Suppressor macrophage treated with lipopolysaccharide for 4 hours (primary cell): ENCODE results near the gene ESPN.
"Not testable (repeated sequence)": the region's sequence is repeated elsewhere in the genome, so short reads cannot be mapped to it uniquely, and the experiment has no call there.

ENCODE experiments used
- DNase-seq: peaks from one replicate; pipeline ENCODE4 v3.0.0-alpha.2; 2020

ESPN gene, protein sequence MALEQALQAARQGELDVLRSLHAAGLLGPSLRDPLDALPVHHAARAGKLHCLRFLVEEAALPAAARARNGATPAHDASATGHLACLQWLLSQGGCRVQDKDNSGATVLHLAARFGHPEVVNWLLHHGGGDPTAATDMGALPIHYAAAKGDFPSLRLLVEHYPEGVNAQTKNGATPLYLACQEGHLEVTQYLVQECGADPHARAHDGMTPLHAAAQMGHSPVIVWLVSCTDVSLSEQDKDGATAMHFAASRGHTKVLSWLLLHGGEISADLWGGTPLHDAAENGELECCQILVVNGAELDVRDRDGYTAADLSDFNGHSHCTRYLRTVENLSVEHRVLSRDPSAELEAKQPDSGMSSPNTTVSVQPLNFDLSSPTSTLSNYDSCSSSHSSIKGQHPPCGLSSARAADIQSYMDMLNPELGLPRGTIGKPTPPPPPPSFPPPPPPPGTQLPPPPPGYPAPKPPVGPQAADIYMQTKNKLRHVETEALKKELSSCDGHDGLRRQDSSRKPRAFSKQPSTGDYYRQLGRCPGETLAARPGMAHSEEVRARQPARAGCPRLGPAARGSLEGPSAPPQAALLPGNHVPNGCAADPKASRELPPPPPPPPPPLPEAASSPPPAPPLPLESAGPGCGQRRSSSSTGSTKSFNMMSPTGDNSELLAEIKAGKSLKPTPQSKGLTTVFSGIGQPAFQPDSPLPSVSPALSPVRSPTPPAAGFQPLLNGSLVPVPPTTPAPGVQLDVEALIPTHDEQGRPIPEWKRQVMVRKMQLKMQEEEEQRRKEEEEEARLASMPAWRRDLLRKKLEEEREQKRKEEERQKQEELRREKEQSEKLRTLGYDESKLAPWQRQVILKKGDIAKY

DNA sequence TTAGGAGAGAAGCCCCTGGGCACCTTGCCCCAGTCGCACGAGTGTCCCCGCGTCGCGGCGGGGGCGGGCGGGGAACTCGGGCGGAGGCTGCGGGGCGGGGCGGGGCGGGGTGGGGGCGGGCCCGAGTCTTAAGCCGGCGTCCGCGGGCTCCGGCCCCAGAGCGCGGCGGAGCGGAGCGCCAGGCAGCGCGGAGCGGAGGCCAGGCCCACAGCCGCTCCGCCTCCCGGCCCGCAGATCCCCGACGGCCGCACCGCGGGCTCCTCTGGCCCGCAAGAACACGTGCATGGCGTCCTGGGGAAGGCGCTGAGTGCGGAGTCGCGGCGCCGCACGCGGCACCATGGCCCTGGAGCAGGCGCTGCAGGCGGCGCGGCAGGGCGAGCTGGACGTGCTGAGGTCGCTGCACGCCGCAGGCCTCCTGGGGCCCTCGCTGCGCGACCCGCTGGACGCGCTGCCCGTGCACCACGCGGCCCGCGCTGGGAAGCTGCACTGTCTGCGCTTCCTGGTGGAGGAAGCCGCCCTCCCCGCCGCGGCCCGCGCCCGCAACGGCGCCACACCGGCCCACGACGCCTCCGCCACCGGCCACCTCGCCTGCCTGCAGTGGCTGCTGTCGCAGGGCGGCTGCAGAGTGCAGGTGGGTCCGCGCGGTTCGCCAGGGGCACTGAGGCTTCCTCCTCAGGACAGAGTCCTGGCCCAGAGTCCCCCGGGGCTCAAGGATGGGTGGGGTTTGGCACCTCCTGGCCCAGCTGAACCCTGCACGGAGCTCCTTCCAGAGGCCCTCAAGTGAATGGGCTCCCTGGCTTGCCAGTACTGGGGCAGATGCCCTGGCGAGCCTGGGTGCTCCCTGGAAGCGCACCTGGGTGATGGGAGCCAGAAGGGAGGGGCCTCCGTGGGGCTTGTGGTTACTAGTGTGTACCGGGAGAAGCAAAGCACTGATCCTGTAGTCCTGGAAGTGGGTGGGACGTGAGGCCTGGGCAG is at the start of gene ESPN:
TSS of gene ESPN (plus strand) at position 158 of the 975 bp plus-strand sequence. CDS start at position 338, 180 bp downstream.
- DNase-seq: no peak

DNA sequence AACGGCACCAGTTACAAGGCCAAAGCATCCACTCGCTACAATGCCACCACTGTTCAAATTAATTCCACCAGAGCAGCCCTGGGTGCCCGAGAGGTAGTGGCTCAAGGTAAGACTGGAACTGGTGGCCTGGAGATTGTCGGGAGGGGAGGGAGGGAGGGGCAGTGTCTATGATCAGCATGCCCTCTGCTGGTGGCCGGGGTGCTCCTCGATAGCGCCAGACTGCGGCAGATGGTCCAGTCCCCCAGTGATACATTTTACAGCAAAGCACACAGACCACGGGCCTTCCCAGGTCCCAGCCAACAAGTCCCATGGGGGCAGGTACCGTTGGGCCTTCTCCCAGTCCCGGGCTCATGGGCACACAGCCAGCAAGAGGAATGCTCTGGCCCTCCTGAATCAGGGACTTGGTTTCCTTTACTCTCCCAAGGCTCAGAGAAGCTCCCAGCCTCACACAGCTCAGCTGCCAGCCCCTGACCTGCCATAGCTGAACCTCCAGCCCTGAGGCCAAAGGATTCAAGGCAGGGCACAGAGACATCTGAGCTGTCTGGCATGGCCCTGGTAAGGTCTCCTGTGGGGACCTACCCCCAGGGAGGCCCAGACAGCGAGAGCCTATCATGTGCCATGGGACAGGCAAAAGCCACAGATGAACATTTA is 46.4 kb upstream of the ESPN start:
- no peak for DNase-seq

DNA sequence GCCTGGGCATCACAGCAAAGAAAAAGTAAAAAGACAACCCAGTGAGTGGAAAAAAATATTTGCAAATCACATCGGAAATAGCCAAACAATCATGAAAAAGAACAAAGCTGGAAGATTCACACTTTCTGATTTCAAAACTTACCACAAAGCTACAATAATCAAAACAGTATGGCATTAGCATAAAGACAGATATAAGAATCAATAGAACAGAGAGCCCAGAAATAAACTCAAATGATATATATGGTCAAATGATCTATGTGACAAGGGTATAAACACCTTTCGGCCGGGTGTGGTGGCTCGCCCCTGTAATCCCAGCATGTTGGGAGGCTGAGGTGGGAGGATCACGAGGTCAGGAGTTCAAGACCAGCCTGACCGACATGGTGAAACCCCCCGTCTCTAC is 44.5 kb upstream of the ESPN start:
- DNase-seq: no peak

DNA sequence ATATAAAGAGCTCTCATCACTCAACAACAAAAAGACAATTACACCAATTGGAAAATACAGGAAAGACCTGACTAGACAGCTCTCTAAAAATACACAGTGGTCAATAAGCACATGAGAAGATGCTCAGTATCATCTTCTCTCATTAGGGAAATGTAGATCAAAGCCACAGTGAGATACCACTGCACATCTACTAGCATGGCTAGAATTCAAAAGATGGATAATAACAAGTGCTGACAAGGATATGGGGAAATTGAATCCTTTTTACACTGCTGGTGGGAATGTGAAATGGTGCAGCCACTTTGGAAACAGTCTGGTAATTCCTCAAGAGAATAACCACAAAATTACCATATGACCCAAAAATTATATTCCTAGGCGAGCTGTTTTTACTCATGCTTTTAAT is 40.4 kb upstream of the ESPN start:
- no peak for DNase-seq

DNA sequence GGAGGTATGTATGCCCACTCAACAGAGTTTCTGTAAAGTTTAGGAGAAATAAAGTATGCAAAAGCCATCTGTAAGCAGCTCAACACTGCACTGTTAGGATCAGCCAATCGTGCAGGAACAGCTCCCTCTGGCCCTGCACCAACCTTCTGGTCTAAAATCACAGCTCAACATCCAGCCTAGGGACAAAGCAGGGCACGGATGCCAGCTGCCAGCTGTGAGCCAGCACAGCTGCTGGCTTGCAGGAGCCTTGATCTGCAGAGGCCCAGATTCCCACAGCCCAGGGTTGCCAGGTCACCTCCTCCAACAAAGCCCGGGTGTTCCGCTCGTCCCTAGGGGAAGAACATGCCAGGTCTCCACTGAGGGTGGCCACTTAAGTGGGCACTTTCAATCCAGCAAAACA is 39.6 kb upstream of the ESPN start:
- no peak for DNase-seq

DNA sequence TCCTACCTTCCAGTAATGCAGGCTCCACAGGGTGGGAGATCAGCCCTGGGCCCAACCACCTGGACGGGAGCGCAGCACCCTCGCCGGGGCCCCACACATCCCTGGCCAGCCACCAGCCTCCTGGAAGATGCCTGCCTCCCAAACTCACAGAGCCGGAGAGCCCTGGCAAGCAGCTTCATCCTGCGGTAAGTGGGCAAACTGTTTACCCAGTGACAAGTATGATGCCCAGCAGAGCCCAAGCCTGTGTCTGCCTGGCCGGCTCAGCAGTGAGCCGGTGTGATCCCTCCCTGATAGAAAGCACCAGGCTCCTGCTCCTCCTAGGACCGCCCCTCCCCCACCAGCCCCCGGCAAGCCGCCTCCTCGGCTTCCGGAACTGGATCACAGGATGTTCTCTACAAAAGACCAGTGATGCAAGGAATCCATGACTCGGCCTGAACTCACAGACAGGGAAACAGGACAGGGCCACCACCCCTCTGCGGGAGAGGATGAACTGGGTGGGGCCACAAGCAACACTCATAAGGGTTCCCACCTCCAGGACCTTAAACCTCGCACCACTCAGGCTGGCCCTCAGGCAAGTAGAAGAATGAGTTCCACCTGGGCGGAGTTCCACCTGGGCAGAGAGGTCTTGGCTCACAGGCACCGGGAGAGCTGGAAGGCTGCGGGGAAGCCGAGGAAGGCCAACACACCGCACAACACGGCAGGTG is 38.9 kb upstream of the ESPN start:
- DNase-seq: peak; percentile 7

DNA sequence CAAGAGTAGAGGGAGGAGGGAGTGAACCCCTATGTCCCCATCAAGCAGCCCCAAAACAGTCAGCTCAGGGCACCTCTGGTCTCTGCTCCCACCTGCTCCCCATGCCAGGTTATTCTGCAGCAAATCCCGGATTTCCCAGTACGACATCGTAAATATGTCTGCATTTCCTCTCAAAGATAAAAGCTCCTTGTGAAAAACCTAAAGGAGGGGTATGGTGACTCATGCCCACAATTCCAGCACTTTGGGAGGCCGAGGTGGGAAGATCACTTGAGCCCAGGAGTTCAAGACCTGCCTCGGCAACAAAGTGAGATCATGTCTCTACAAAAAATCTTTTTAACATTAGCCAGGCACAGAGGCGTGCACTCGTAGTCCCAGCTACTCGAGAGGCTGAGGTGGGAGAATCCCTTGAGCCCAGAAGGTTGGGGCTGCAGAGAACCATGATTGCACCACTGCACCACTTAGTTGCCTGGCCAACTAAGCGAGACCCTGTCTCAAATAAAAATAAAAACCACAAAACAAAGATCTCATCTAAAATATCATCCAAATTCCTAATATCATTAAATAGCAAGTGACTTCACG is 38.1 kb upstream of the ESPN start:
- no peak for DNase-seq

DNA sequence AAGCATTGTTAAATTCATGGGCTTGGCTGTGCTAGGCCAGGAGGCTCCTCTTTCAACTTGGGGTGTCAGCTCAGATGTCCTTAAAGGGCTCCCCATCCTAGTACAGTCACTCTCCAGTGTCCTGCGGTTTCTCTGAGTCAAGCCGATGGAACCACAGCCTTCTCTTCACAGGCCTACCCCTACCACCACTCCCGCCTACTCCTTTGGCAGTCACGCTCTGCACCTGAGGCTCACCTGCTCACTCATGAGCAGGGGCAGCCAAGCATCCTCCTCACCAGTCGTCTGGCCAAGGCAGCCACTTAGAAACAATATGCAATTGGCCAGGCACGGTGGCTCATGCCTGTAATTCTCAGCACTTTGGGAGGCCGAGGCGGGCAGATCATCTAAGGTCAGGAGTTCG is 34.6 kb upstream of the ESPN start:
- no peak for DNase-seq

DNA sequence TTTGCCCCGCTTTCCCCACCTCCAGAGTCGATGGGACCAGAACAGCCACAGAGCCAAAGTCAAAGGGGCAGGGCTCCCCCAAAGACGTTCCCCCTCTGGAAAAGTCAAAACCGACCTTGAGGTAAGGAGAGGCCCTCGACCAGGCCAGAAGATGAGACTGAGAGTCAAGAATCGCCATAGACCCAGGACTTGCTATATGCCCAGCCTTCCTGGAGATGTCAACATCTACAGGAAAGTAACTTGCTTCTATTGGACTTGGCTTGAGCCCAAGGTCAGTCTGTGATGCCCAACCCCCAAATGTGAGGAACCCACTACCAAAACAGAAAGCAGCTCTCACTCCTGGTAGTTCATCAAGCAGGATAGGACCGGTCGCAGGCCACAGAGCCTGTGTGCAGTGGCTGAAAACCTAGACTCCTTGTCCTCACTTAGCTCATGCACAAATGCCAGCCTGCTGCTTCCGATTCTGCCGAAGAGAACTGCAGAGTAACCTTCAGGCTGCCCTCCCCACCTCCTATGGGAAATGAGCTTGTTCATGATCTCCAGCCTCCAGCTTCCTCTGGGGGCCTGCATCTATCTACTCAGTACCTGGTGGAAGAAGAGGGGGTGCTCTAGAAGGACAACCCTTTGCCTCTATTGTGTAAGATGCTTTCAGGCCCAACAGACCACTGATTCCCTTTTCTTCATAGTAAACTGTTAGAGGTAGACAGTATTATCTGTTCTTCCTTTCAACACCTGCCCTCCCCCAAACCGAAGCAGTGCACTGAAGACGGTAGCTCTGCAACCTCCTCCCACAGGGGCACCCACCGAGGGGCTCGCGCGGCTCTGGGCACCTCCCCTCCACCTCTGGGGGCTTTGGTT is 32.4 kb upstream of the ESPN start:
- no peak for DNase-seq

DNA sequence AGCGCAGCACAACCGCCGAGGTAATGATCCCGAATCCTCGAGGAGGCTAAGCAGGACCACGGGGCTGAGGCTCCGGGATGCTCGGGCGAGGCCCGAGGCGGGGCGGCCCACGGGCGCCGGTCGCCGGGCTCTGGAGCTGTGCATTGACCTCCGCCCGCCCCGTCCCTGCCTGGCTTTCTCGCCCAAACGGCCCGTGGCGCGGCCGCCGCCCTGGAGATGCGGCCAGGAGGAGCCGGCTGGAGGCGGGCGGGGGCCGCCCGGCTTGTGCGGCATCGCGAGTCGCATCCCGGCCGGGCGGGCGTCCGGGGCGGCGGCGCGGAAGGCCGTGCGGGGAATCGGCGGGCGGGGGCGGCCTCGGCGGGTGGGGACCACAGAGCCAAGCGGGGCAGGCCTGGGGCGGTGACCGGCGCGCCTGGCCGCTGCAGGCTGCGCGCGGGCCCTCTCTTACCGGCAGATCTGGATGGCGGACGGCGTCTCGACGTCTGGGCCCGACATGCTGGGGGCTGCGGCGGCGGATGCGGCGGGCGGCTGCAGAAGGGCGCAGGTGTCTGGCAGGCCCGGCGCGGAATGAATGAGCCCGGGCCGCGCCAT is 31.7 kb upstream of the ESPN start:
- peak; percentile 29 for DNase-seq

DNA sequence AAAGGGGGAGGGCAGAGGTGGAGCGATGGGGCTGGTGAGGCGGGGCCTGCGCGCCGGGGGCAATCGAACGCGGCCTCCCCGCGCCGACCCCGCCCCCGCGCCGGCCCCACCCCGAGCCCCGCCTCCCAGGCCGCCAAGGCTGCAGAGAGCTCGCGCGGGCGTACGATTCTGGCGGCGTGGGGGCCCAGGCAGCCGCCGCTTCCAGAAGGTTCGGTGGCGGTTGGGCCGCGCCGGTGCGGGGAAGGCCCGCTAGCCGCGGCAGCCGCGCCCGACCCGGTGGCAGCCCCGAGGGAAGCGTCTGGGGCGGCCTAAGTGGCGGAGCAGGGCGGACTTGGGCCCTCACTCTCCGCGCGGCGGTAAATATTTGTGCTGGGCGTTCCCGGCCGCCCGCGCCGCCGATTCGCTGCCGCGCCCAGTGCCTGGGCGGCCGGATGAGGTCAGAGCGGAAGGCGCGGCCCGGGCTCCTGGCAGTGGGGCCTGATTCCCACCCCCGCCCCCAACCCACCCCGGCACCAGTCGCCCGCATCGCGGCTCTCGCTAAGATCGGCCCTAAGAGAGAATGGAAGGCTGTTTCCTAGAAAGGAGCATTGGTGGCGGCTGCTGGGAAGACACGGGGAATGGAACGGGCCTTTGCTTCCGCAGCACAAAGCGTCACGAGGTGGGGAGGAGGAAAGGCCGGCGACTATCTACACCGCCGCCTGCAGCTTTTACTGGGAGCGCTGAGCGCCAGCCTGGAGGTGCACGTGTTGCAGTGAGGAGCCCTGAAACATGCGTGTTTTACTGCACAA is 31.0 kb upstream of the ESPN start, which contains the start of gene ACOT7:
TSS of gene ACOT7 (minus strand) at position 368 of the 788 bp plus-strand sequence. CDS start 368 bp downstream, outside the sequence.
- peak; percentile 92 for DNase-seq

DNA sequence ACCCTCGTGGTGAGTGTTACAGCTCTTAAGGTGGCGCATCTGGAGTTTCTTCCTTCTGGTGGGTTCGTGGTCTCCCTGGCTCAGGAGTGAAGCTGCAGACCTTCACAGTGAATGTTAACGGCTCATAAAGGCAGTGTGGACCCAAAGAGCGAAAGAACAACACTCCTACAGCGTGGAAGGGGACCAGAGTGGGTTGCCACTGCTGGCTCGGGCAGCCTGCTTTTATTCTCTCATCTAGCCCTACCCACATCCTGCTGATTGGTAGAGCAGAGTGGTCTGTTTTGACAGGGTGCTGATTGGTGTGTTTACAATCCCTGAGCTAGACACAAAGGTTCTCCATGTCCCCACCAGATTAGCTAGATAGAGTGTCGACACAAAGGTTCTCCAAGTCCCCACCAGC is 29.4 kb upstream of the ESPN start:
- not testable (repeated sequence) for DNase-seq

DNA sequence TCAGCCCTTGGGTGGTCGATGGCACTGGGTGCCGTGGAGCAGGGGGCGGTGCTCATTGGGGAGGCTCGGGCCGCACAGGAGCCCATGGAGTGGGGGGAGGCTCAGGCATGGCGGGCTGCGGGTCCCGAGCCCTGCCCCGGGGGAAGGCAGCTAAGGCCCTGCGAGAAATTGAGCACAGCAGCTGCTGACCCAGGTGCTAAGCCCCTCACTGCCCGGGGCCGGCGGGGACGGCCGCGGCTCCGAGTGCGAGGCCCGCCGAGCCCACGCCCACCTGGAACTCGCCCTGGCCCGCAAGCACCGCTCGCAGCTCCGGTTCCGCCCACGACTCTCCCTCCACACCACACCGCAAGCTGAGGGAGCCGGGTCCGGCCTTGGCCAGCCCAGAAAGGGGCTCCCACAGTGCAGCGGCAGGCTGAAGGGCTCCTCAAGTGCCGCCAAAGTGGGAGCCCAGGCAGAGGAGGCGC is 28.8 kb upstream of the ESPN start:
- DNase-seq: not testable (repeated sequence)

DNA sequence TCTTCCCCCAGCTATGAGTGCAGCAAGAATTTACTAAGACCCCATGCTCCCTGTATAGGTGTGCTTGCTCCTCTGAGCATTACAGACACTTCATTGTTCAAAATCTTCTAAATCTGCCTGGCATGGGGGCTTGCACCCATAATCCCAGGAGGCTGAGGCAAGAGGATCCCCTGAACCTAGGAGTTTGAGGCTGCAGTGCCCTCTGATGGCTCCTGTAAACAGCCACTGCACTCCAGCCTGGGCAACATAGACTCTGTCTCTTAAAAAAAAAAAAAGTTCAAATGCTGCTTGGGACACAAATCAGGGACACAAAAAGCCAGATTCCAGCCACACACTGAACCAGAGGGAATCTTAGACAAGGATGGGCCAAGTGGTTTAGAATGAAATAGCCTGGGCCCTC is 27.6 kb upstream of the ESPN start:
- DNase-seq: no peak

DNA sequence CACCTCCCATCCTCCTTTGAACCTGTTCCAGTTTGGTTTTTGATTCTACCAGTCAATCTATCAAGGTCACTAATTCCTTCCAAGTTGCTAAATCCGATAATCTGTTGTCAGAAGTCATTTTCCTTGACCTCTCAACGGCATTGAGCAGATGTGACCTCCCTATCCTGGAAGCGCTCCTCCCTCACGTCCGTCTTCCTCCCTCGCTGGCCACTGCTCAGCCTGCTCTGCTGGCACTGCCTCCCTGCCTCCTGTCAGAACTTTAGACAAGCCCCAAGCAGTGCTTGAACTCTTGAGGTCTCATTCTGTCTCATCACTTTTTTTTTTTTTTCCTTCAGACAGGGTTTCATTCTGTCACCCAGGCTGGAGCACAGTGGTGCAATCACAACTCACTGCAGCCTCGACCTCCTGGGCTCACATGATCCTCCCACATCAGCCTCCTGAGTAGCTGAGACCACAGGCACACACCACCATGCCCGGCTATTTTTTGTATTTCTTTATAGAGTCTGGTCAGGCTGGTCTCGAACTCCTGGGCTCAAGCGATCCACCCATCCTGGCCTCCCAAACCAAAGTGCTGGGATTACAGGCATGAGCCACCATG is 26.6 kb upstream of the ESPN start:
- DNase-seq: no peak

DNA sequence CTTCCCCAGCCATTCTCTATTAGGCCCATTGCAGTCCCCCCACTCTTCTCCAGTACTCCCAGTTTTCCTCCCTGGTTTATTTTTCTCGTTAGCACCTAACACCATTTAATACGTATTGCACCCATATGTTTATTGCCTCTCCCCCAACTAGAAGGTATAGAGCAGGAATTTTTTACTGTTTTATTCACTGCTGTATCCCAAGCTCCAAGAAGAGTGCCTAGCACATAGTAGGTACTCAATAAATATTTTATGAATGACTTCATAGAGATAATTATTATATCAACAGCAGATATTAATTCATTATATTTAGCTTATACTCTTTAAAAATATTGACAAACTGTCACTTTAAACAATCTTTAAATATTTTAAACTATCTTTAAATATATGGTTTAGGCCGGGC is 25.3 kb upstream of the ESPN start:
- no peak for DNase-seq

DNA sequence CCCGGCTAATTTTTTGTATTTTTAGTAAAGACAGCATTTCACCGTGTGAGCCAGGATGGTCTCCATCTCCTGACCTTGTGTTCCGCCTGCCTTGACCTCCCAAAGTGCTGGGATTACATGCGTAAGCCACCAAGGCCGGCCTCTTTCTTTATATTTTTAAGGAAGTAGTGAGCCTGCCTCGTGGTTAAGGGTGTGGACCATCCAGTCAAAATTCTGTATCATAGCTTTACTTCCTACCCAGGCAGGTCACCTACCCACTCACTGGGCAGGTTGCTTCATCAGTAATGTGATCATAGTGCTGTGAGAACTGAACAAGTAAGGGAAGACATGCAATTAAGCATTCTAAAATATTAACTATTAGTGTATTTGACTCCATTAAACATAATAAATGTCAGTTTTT is 22.9 kb upstream of the ESPN start:
- DNase-seq: peak; percentile 77

DNA sequence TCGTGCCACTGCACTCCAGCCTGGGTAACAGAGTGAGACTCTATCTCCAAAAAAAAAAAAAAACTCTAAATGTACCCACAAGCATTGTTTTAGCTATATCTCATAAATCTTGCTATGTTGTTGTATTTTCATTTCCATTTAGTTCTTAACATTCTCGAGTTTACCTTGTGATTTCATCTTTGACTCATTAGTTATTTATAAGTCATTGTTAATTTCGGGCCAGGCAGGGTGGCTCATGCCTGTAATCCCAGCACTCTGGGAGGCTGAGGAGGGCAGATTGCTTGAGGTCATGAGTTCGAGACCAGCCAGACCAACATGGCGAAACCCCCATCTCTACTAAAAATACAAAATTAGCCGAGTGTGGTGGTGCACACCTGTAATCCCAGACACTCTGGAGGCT is 16.6 kb upstream of the ESPN start:
- DNase-seq: no peak
